Brain microvascular endothelial cell (primary cell): Measurements from ENCODE around the gene ADAMTSL1.

Experiments
- DNase-seq: peaks from one replicate; pipeline ENCODE4 v3.0.0-alpha.2; 2020
- H3K27ac ChIP-seq: fragments of 250-450 bp; sonication (Bioruptor Pico); 2 replicates; pipeline ENCODE4 v1.5.1; 2020; ENCODE audit warnings: mild to moderate bottlenecking, moderate library complexity
- H3K27me3 ChIP-seq: fragments of 250-450 bp; sonication (Bioruptor Pico); replicated peaks from 2 replicates; pipeline ENCODE4 v1.5.1; 2020; ENCODE audit warnings: mild to moderate bottlenecking
- H3K36me3 ChIP-seq: fragments of 250-450 bp; sonication (Bioruptor Pico); replicated peaks from 2 replicates; pipeline ENCODE4 v1.5.1; 2020; ENCODE audit warnings: mild to moderate bottlenecking
- H3K4me3 ChIP-seq: 2 replicates; pipeline ENCODE4 v1.5.1; 2011; ENCODE audit warnings: low read depth, mild to moderate bottlenecking, control low read depth, low read length, moderate library complexity
- in situ Hi-C: cut with HindIII; loops from 2 replicates; pipeline ENCODE4 v1.10.0; 2017; ENCODE audit warnings: low sequenced_read_pairs, low pct_ligation_motif_present
- TF ChIP-seq, protein P1 (sequence below): IDR thresholded peaks from 2 replicates; pipeline ENCODE4 v1.5.1; 2011; ENCODE audit warnings: low read depth, mild to moderate bottlenecking, moderate library complexity, low read length, control low read depth, inconsistent platforms; ENCODE audit errors: missing control alignments

Gene ADAMTSL1

DNA sequence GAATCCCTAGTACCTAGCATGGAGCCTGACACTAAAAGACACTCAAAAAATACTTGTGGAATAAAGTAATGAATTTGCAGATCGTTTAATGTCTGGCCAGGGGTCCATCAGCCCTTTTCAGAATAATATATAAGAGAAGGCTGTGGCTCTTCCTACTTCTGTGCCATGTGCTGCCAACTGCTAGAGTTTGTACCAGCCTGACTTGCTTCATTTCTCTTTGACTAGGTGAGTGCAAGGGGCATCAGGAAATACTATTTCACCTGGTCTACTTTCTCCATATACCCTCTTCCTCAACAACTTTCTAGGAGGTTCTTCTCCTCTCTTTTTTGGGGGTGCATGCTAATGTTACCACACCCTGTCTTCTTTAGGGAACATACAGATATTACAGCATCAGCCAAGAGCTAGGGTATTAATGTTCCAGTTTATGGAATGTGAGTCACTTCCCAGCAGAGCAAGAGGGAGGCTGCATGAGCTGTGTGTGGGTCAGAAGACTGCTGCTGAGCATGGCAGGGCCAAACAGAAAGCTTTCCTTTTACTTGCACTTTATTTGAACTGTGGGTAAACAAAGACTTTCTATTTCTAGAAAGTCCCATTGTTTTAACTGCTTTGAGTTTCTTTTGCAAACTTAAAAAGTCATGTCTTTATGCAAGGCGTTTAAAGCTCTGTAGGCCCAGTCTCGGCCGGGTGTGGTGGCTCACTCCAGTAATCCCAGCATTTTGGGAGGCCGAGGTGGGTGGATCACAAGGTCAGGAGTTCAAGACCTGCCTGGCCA is 158.9 kb downstream of the ADAMTSL1 start:
- TF ChIP-seq, protein P1, sequence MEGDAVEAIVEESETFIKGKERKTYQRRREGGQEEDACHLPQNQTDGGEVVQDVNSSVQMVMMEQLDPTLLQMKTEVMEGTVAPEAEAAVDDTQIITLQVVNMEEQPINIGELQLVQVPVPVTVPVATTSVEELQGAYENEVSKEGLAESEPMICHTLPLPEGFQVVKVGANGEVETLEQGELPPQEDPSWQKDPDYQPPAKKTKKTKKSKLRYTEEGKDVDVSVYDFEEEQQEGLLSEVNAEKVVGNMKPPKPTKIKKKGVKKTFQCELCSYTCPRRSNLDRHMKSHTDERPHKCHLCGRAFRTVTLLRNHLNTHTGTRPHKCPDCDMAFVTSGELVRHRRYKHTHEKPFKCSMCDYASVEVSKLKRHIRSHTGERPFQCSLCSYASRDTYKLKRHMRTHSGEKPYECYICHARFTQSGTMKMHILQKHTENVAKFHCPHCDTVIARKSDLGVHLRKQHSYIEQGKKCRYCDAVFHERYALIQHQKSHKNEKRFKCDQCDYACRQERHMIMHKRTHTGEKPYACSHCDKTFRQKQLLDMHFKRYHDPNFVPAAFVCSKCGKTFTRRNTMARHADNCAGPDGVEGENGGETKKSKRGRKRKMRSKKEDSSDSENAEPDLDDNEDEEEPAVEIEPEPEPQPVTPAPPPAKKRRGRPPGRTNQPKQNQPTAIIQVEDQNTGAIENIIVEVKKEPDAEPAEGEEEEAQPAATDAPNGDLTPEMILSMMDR = no peak
- H3K27ac ChIP-seq = peak overlapping the region; percentile 93

DNA sequence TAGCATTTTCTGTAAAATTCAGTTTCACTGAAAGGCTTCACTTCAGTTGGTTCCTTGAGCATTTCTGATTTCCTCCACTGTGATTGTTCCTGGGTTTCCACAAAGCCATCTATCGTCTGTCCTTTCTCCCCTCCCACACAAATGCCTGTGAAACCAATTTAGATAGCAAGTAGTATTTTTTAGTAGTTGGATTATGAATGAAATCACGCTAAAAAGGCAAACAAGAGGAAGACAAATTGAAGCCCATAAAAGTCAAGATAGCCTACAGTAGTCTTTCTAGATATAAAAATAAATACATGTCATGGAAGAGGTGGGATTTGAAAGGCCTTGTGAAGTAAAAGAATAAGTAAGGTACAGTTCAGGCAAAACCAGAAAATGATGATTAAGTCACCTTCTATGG is 162.8 kb downstream of the ADAMTSL1 start:
- in situ Hi-C loops = no loop called here
- no peak overlapping the region for H3K27ac ChIP-seq
- TF ChIP-seq, protein P1 = no peak

More for the DNA sequence above, 158.9 kb downstream of the ADAMTSL1 start:
- DNase-seq = peak; percentile 90
- in situ Hi-C loops = no loop called here
- Histone ChIP-seq H3K36me3 (no peaks in the 10 kb centered on the region), H3K27me3 (no peaks in the 10 kb centered on the region), H3K4me3 (no peak overlapping the region)

DNA sequence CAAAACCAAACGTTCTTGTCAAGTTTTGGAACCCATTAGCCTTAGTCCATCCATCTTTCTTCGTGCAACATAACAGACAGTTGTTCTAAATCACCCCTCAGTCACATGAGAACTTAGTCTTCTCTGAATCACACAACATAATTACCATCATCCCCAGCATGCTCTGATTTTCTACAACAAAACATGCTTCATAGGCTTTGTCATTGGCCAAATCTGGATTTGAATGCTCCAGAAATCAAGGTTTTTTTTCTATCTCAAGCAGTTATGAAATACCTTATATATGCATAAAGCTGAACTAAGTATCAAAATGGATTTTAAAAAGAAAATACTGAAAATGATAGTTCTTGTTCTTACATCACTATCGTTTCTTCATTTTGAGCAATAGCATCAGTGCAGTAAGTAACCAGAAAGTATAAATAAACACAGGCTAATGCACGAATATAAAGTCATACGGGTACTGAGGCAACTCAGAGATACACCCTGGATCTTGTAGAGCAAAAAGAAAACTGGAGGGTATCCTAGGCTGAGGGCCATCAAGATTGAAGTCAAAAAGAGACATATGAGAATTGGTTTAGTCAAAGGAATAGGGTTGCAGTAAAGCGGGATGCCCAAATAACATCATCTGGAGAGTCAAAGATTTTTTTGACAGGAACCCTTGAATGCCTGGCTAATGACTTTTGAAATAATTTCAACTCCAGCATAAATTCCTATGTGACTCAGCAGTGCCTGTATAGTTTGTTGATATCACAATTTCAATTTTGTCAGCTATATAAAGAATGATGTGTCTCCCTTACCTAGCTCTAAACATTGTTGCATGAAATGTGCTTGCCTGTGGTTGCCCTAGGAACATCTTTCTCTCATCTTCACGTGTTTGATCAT is 164.7 kb downstream of the ADAMTSL1 start:
- H3K4me3 ChIP-seq = no peak overlapping the region
- H3K27ac ChIP-seq = no peak overlapping the region
- no peaks in the 10 kb centered on the region for H3K27me3 ChIP-seq
- in situ Hi-C loops = no loop called here
- no peak for DNase-seq
- TF ChIP-seq, protein P1 = no peak
- H3K36me3 ChIP-seq = no peaks in the 10 kb centered on the region

More for the DNA sequence above, 162.8 kb downstream of the ADAMTSL1 start:
- DNase-seq = no peak
- no peaks in the 10 kb centered on the region for H3K27me3 ChIP-seq
- no peak overlapping the region for H3K4me3 ChIP-seq
- H3K36me3 ChIP-seq = no peaks in the 10 kb centered on the region

DNA sequence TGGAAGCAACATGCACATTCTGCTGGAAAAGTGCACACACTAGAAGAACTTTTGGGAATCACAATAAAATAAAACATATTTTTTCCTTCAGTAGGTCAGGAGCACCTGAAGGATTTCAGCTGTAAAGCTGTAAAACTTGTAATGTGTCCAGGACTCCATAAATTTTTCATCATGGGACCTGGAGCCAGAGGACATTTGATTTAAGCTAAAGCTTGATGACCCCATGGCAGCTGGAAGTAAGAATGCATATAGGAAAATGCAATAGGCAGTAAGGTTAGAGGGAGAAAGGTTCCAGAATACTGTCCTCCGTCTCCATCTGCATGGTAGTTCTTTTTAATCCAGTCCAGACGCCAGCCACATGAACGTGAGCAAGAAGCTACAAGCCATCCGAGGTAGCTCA is 166.0 kb downstream of the ADAMTSL1 start:
- in situ Hi-C loops = no loop called here
- TF ChIP-seq, protein P1 = no peak

GRCh38 chr9:18658804-18659705 is 185.1 kb downstream of the ADAMTSL1 start:
- Histone ChIP-seq H3K4me3 (no peak overlapping the region), H3K27ac (peak overlapping the region; percentile 29), H3K27me3 (no peaks in the 10 kb centered on the region), H3K36me3 (peaks cover 11% of the 10 kb centered on the region)
- DNase-seq = no peak
- in situ Hi-C loops = no loop called here
- TF ChIP-seq, protein P1 = no peak

More for the DNA sequence above, 166.0 kb downstream of the ADAMTSL1 start:
- Histone ChIP-seq H3K4me3 (no peak overlapping the region), H3K27ac (no peak overlapping the region), H3K36me3 (no peaks in the 10 kb centered on the region), H3K27me3 (no peaks in the 10 kb centered on the region)
- no peak for DNase-seq
